Measurements from ENCODE around the gene UNC5C. TPM values are rescaled to one million over a fixed set of nuclear protein-coding genes. Genes with fewer than 3 reads are reported as not detected.

The UNC5C gene
- total and polyA plus RNA-seq, 10 of the 15 experiments (the other 5 are each of a cell fraction or from before 2014, with no cell fraction given) = 0.02 to 2.0 (median 0.15) TPM; not detected in 1

DNA sequence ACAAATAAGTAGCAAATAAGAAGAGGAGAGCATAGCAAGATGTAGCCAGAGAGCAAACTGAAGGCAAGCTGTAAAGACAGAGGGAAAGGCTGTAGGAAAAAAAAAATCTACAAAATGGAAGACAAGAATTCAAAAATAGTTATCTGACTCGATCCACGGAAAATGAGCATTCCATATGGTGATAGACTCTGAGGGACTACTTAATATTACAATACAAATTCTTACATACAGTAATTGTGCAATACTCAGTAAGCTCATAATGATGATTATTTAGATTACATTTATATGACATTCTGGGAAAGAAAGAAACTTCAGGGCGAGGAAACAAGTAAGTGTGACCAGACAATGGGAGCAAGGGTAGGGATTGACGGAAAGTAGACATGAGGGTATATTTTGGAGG, 102.6 kb downstream of the UNC5C start:
- intact Hi-C loops (cut with micrococcal nuclease; ENCODE audit: unreplicated experiment) = no loop called here
- ChIA-PET SMC1A (ENCODE audit: uncharacterized antibody, unreplicated experiment) (interaction anchor here (1.0 kb wide), 1 partner anchor 16 kb away, joined by 4 read pairs; no protein-coding TSS in a partner anchor), CTCF (no interaction called here), POLR2A (no interaction called here), RAD21 (ENCODE audit: unreplicated experiment) (no interaction called here)
- in situ Hi-C loops (cut with MboI) = no loop called here
- Histone ChIP-seq H2AFZ (ENCODE audit: control insufficient read depth, low read depth, low read length) (no peak overlapping the region), H3K36me3 (ENCODE audit: control insufficient read depth in 2 of 2, insufficient read depth in 2 of 2, low read length in 1 of 2) (no peaks in the 10 kb centered on the region), H3K9ac (ENCODE audit: control insufficient read depth, insufficient read depth, low read length) (no peak overlapping the region), H3K4me2 (ENCODE audit: control insufficient read depth, insufficient read depth) (no peak overlapping the region), H3K27ac (ENCODE audit: control insufficient read depth, insufficient read depth) (no peak overlapping the region), H3K4me1 (ENCODE audit: control insufficient read depth, insufficient read depth, low read length) (no peaks in the 10 kb centered on the region), H3K27me3 (replicated peaks in 1 of 2; ENCODE audit: control insufficient read depth in 2 of 2, insufficient read depth in 2 of 2, low read length in 1 of 2) (no peaks in the 10 kb centered on the region), H4K20me1 (ENCODE audit: control insufficient read depth, insufficient read depth) (no peaks in the 10 kb centered on the region), H3K79me2 (ENCODE audit: control insufficient read depth, insufficient read depth, low read length) (no peaks in the 10 kb centered on the region), H3K9me3 (replicated peaks; ENCODE audit: control insufficient read depth, insufficient read depth, low read length) (no peaks in the 10 kb centered on the region), H3K4me3 (no peak overlapping the region)
- FAIRE-seq (no peak), ATAC-seq (no peak), DNase-seq (ENCODE audit: low read depth, low spot score) (no peak)
- 27% methylated on average over 4 of the region's 4 CpGs for WGBS (ENCODE audit: insufficient coverage, insufficient replicate concordance, low lambda C conversion rate, missing lambda C conversion rate)
- TF ChIP-seq HDGF (IDR thresholded peaks at IDR 0.05) (no peak), CHD4 (IDR thresholded peaks at IDR 0.05) (no peak), CEBPB (IDR thresholded peaks at IDR 0.05; ENCODE audit: borderline replicate concordance in 1 of 2, low read depth in 2 of 2, low read length in 2 of 2) (no peak), ZNF207 (IDR thresholded peaks at IDR 0.05; ENCODE audit: borderline replicate concordance) (no peak), ZNF384 (IDR thresholded peaks at IDR 0.05; ENCODE audit: borderline replicate concordance, low read depth, low read length) (no peak), RAD51 (IDR thresholded peaks at IDR 0.05) (no peak), SMARCA5 (IDR thresholded peaks at IDR 0.05) (no peak), CBX5 (IDR thresholded peaks at IDR 0.05; ENCODE audit: low read depth) (no peak), STAT1 (conservative IDR thresholded peaks at IDR 0.05) (no peak), RELA (IDR thresholded peaks at IDR 0.05; ENCODE audit: borderline replicate concordance, partially characterized antibody) (no peak), BACH1 (IDR thresholded peaks at IDR 0.05; ENCODE audit: borderline replicate concordance) (no peak)
- TF ChIP-seq, protein P1, sequence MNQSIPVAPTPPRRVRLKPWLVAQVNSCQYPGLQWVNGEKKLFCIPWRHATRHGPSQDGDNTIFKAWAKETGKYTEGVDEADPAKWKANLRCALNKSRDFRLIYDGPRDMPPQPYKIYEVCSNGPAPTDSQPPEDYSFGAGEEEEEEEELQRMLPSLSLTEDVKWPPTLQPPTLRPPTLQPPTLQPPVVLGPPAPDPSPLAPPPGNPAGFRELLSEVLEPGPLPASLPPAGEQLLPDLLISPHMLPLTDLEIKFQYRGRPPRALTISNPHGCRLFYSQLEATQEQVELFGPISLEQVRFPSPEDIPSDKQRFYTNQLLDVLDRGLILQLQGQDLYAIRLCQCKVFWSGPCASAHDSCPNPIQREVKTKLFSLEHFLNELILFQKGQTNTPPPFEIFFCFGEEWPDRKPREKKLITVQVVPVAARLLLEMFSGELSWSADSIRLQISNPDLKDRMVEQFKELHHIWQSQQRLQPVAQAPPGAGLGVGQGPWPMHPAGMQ (IDR thresholded peaks at IDR 0.05; ENCODE audit: borderline replicate concordance) = no peak
- no TSS peak for BruUV-seq (replicated peaks)

Data from GM12878 (cell line).